Measurements from ENCODE around the gene SLK.
A peak's percentile ranks its signal among the peaks of the same experiment; 100 is the strongest.

Gene SLK

DNA sequence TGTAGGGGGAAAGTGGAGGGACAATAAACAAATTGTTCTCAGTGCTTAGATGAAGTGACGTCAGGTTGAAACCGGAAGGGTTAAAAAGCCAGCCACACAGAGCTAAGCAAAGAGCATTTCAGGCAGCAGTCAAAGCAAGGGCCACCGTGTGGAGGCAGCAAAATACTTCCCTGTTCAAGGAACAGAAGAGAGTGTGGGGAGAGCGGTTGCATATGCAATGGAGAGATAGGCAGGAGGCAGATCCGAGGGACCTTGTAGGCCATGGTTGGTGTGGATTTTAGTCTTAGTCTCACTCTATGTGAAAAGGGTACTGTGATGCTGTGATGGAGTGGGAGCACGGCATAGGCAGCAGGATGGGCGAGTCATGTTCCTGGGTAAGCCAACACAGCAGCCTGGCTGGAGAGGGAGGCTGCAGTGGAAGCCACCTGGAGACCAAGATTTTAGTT, 45.2 kb upstream of the SLK start:
- DNase-seq = peak; percentile 74
- no CpG with 5 or more reads among the region's 7 CpGs for WGBS (ENCODE audit: extremely low coverage, insufficient coverage, low lambda C conversion rate)
- Histone ChIP-seq H3K56ac (ENCODE audit: low read length) (no peak overlapping the region), H2AK5ac (ENCODE audit: low read length) (no peak overlapping the region), H3K4me1 (ENCODE audit: control insufficient read depth, low read depth, low read length) (peaks cover 4% of the 10 kb centered on the region), H2BK15ac (replicated peaks; ENCODE audit: low read depth) (no peak overlapping the region), H3K27ac (ENCODE audit: low read depth, low read length) (no peak overlapping the region), H3K79me2 (ENCODE audit: control insufficient read depth, insufficient read depth, low read length) (no peaks in the 10 kb centered on the region), H3K4me2 (ENCODE audit: low read length) (no peak overlapping the region), H3K36me3 (ENCODE audit: control insufficient read depth, insufficient read depth, low read length) (no peaks in the 10 kb centered on the region), H3K18ac (ENCODE audit: low read length) (no peak overlapping the region), H2BK5ac (ENCODE audit: low read length) (no peak overlapping the region), H2BK120ac (ENCODE audit: low read depth, low read length) (no peak overlapping the region), H3K4ac (ENCODE audit: low read depth, low read length) (no peak overlapping the region), H4K5ac (ENCODE audit: low read length) (no peak overlapping the region), H3K4me3 (ENCODE audit: low read length) (no peak overlapping the region), H3K9ac (ENCODE audit: low read length) (no peak overlapping the region), H3K27me3 (ENCODE audit: insufficient read depth, low read length, poor library complexity) (no peaks in the 10 kb centered on the region), H3K23ac (ENCODE audit: low read length) (no peak overlapping the region), H4K8ac (ENCODE audit: low read depth, low read length) (no peak overlapping the region), H3K79me1 (ENCODE audit: low read length) (no peaks in the 10 kb centered on the region)

- Histone ChIP-seq H3K36me3 (ENCODE audit: control insufficient read depth, insufficient read depth, low read length) (no peaks in the 10 kb centered on the region), H3K18ac (ENCODE audit: low read length) (no peak overlapping the region), H3K4me3 (ENCODE audit: low read length) (no peak overlapping the region), H3K4me2 (ENCODE audit: low read length) (no peak overlapping the region), H3K4me1 (ENCODE audit: control insufficient read depth, low read depth, low read length) (peaks cover 4% of the 10 kb centered on the region), H3K79me2 (ENCODE audit: control insufficient read depth, insufficient read depth, low read length) (no peaks in the 10 kb centered on the region), H4K8ac (ENCODE audit: low read depth, low read length) (no peak overlapping the region), H3K23ac (ENCODE audit: low read length) (no peak overlapping the region), H4K5ac (ENCODE audit: low read length) (no peak overlapping the region), H3K9ac (ENCODE audit: low read length) (no peak overlapping the region), H3K56ac (ENCODE audit: low read length) (no peak overlapping the region), H2AK5ac (ENCODE audit: low read length) (no peak overlapping the region), H2BK15ac (replicated peaks; ENCODE audit: low read depth) (no peak overlapping the region), H2BK5ac (ENCODE audit: low read length) (no peak overlapping the region), H3K79me1 (ENCODE audit: low read length) (no peaks in the 10 kb centered on the region), H2BK120ac (ENCODE audit: low read depth, low read length) (no peak overlapping the region), H3K27ac (ENCODE audit: low read depth, low read length) (no peak overlapping the region), H3K27me3 (ENCODE audit: insufficient read depth, low read length, poor library complexity) (no peaks in the 10 kb centered on the region), H3K4ac (ENCODE audit: low read depth, low read length) (no peak overlapping the region)
- no peak for DNase-seq
- no CpG with 5 or more reads among the region's 2 CpGs for WGBS (ENCODE audit: extremely low coverage, insufficient coverage, low lambda C conversion rate)
These were observed 44.3 kb upstream of the SLK start for GRCh38 chr10:103922659-103923058.

DNA sequence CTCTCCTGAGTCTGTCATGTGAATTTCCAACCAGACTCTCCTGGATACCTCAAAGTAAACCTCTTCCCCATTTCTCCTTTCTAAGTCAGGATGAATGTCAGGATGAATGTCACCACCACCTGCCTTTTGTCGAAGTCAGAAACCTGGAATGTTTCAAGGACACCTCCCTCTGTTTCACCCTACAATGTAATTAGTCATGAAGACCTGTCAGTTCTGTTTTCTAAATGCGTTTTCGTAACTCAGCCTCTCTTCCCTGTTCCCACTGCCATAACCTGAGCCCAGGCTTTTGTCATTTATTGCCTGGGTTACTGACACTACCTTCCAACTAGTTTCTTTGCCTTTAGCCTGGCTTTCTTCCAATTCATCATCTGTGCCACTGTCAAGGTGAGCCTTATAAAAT, 43.4 kb upstream of the SLK start:
- H4K8ac ChIP-seq (ENCODE audit: low read depth, low read length) = no peak overlapping the region
- peaks cover 4% of the 10 kb centered on the region for H3K4me1 ChIP-seq (ENCODE audit: control insufficient read depth, low read depth, low read length)
- no peak overlapping the region for H3K27ac ChIP-seq (ENCODE audit: low read depth, low read length)
- H3K4me2 ChIP-seq (ENCODE audit: low read length) = no peak overlapping the region
- H3K56ac ChIP-seq (ENCODE audit: low read length) = no peak overlapping the region
- no peaks in the 10 kb centered on the region for H3K79me2 ChIP-seq (ENCODE audit: control insufficient read depth, insufficient read depth, low read length)
- H2BK5ac ChIP-seq (ENCODE audit: low read length) = no peak overlapping the region
- no peak overlapping the region for H3K4me3 ChIP-seq (ENCODE audit: low read length)
- no peak overlapping the region for H2BK120ac ChIP-seq (ENCODE audit: low read depth, low read length)
- no peak overlapping the region for H3K18ac ChIP-seq (ENCODE audit: low read length)
- no peak overlapping the region for H3K4ac ChIP-seq (ENCODE audit: low read depth, low read length)
- H3K27me3 ChIP-seq (ENCODE audit: insufficient read depth, low read length, poor library complexity) = no peaks in the 10 kb centered on the region
- H2BK15ac ChIP-seq (replicated peaks; ENCODE audit: low read depth) = no peak overlapping the region
- H3K9ac ChIP-seq (ENCODE audit: low read length) = no peak overlapping the region
- WGBS (ENCODE audit: extremely low coverage, insufficient coverage, low lambda C conversion rate) = no CpG with 5 or more reads among the region's 3 CpGs
- H3K79me1 ChIP-seq (ENCODE audit: low read length) = no peaks in the 10 kb centered on the region
- no peak overlapping the region for H2AK5ac ChIP-seq (ENCODE audit: low read length)
- H3K23ac ChIP-seq (ENCODE audit: low read length) = no peak overlapping the region
- peak; percentile 21 for DNase-seq
- no peak overlapping the region for H4K5ac ChIP-seq (ENCODE audit: low read length)
- no peaks in the 10 kb centered on the region for H3K36me3 ChIP-seq (ENCODE audit: control insufficient read depth, insufficient read depth, low read length)

GRCh38 chr10:103925591-103925990, 41.3 kb upstream of the SLK start:
- H3K4me3 ChIP-seq (ENCODE audit: low read length) = no peak overlapping the region
- no peak overlapping the region for H3K4me2 ChIP-seq (ENCODE audit: low read length)
- no peaks in the 10 kb centered on the region for H3K27me3 ChIP-seq (ENCODE audit: insufficient read depth, low read length, poor library complexity)
- no CpG with 5 or more reads among the region's 1 CpG for WGBS (ENCODE audit: extremely low coverage, insufficient coverage, low lambda C conversion rate)
- H2AK5ac ChIP-seq (ENCODE audit: low read length) = no peak overlapping the region
- no peak overlapping the region for H4K5ac ChIP-seq (ENCODE audit: low read length)
- H3K27ac ChIP-seq (ENCODE audit: low read depth, low read length) = no peak overlapping the region
- H3K79me2 ChIP-seq (ENCODE audit: control insufficient read depth, insufficient read depth, low read length) = no peaks in the 10 kb centered on the region
- no peak overlapping the region for H3K56ac ChIP-seq (ENCODE audit: low read length)
- H4K8ac ChIP-seq (ENCODE audit: low read depth, low read length) = no peak overlapping the region
- DNase-seq = no peak
- no peaks in the 10 kb centered on the region for H3K79me1 ChIP-seq (ENCODE audit: low read length)
- H3K23ac ChIP-seq (ENCODE audit: low read length) = no peak overlapping the region
- H2BK5ac ChIP-seq (ENCODE audit: low read length) = no peak overlapping the region
- H3K4me1 ChIP-seq (ENCODE audit: control insufficient read depth, low read depth, low read length) = peaks cover 4% of the 10 kb centered on the region
- no peak overlapping the region for H3K4ac ChIP-seq (ENCODE audit: low read depth, low read length)
- H2BK120ac ChIP-seq (ENCODE audit: low read depth, low read length) = no peak overlapping the region
- H2BK15ac ChIP-seq (replicated peaks; ENCODE audit: low read depth) = no peak overlapping the region
- no peak overlapping the region for H3K18ac ChIP-seq (ENCODE audit: low read length)
- no peaks in the 10 kb centered on the region for H3K36me3 ChIP-seq (ENCODE audit: control insufficient read depth, insufficient read depth, low read length)
- no peak overlapping the region for H3K9ac ChIP-seq (ENCODE audit: low read length)

- Histone ChIP-seq H3K4me2 (ENCODE audit: low read length) (no peak overlapping the region), H3K9ac (ENCODE audit: low read length) (no peak overlapping the region), H3K18ac (ENCODE audit: low read length) (no peak overlapping the region), H3K79me1 (ENCODE audit: low read length) (no peaks in the 10 kb centered on the region), H4K8ac (ENCODE audit: low read depth, low read length) (no peak overlapping the region), H3K4me1 (ENCODE audit: control insufficient read depth, low read depth, low read length) (peaks cover 4% of the 10 kb centered on the region), H3K56ac (ENCODE audit: low read length) (no peak overlapping the region), H4K5ac (ENCODE audit: low read length) (no peak overlapping the region), H3K23ac (ENCODE audit: low read length) (no peak overlapping the region), H3K4ac (ENCODE audit: low read depth, low read length) (no peak overlapping the region), H3K27ac (ENCODE audit: low read depth, low read length) (no peak overlapping the region), H3K79me2 (ENCODE audit: control insufficient read depth, insufficient read depth, low read length) (no peaks in the 10 kb centered on the region), H2BK120ac (ENCODE audit: low read depth, low read length) (no peak overlapping the region), H2BK5ac (ENCODE audit: low read length) (no peak overlapping the region), H2BK15ac (replicated peaks; ENCODE audit: low read depth) (no peak overlapping the region), H3K27me3 (ENCODE audit: insufficient read depth, low read length, poor library complexity) (no peaks in the 10 kb centered on the region), H3K4me3 (ENCODE audit: low read length) (no peak overlapping the region), H2AK5ac (ENCODE audit: low read length) (no peak overlapping the region), H3K36me3 (ENCODE audit: control insufficient read depth, insufficient read depth, low read length) (no peaks in the 10 kb centered on the region)
- DNase-seq = no peak
- WGBS (ENCODE audit: extremely low coverage, insufficient coverage, low lambda C conversion rate) = no CpG with 5 or more reads among the region's 2 CpGs
These were observed 40.1 kb upstream of the SLK start for GRCh38 chr10:103926722-103927319.

GRCh38 chr10:103928784-103929183, 38.2 kb upstream of the SLK start:
- H3K4me2 ChIP-seq (ENCODE audit: low read length) = no peak overlapping the region
- no peaks in the 10 kb centered on the region for H3K36me3 ChIP-seq (ENCODE audit: control insufficient read depth, insufficient read depth, low read length)
- H3K18ac ChIP-seq (ENCODE audit: low read length) = no peak overlapping the region
- peak; percentile 78 for DNase-seq
- no CpG with 5 or more reads among the region's 6 CpGs for WGBS (ENCODE audit: extremely low coverage, insufficient coverage, low lambda C conversion rate)
- no peak overlapping the region for H3K4me3 ChIP-seq (ENCODE audit: low read length)
- no peak overlapping the region for H3K4ac ChIP-seq (ENCODE audit: low read depth, low read length)
- no peak overlapping the region for H3K27ac ChIP-seq (ENCODE audit: low read depth, low read length)
- H3K27me3 ChIP-seq (ENCODE audit: insufficient read depth, low read length, poor library complexity) = no peaks in the 10 kb centered on the region
- H3K4me1 ChIP-seq (ENCODE audit: control insufficient read depth, low read depth, low read length) = peaks cover 4% of the 10 kb centered on the region
- no peak overlapping the region for H4K5ac ChIP-seq (ENCODE audit: low read length)
- H2BK5ac ChIP-seq (ENCODE audit: low read length) = no peak overlapping the region
- H3K9ac ChIP-seq (ENCODE audit: low read length) = no peak overlapping the region
- H3K23ac ChIP-seq (ENCODE audit: low read length) = no peak overlapping the region
- no peak overlapping the region for H2BK15ac ChIP-seq (replicated peaks; ENCODE audit: low read depth)
- H2AK5ac ChIP-seq (ENCODE audit: low read length) = no peak overlapping the region
- no peaks in the 10 kb centered on the region for H3K79me2 ChIP-seq (ENCODE audit: control insufficient read depth, insufficient read depth, low read length)
- no peak overlapping the region for H4K8ac ChIP-seq (ENCODE audit: low read depth, low read length)
- no peak overlapping the region for H2BK120ac ChIP-seq (ENCODE audit: low read depth, low read length)
- H3K79me1 ChIP-seq (ENCODE audit: low read length) = no peaks in the 10 kb centered on the region
- no peak overlapping the region for H3K56ac ChIP-seq (ENCODE audit: low read length)

All from mesendoderm (in vitro differentiated cells).